ENCODE results near the gene CEND1. TPM values are rescaled to one million over a fixed set of nuclear protein-coding genes. Genes with fewer than 3 reads are reported as not detected.

CEND1 gene
- total and polyA plus RNA-seq, 2 of the 13 experiments (the other 11 are each of a cell fraction or from before 2014, with no cell fraction given): not detected

GRCh38 chr11:777288-778255 lies 12.3 kb downstream of the CEND1 start, which contains the start of gene GATD1 (continued):
- no peak for TF ChIP-seq ZNF256 (CRISPR knock-in tag; conservative IDR thresholded peaks at IDR 0.05)
- no peak for TF ChIP-seq TSC22D2 (CRISPR knock-in tag; IDR thresholded peaks at IDR 0.05; ENCODE audit: borderline replicate concordance)
- TF ChIP-seq SSRP1 (CRISPR knock-in tag; IDR thresholded peaks at IDR 0.05): no peak
- TF ChIP-seq, protein P1, sequence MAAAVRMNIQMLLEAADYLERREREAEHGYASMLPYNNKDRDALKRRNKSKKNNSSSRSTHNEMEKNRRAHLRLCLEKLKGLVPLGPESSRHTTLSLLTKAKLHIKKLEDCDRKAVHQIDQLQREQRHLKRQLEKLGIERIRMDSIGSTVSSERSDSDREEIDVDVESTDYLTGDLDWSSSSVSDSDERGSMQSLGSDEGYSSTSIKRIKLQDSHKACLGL (CRISPR knock-in tag; IDR thresholded peaks at IDR 0.05): peak; percentile 34; the same call in 1 of the 2 replicates
- TF ChIP-seq ZNF547 (CRISPR knock-in tag; IDR thresholded peaks at IDR 0.05): no peak; the same call in 1 of the 2 replicates
- no peak for TF ChIP-seq ZNF230 (CRISPR knock-in tag; IDR thresholded peaks at IDR 0.05)
- no peak for TF ChIP-seq ZFP1 (CRISPR knock-in tag; IDR thresholded peaks at IDR 0.05)
- 0 out of 2 replicates have a peak, but pooled peaks have one; percentile 7 for TF ChIP-seq ZNF460 (CRISPR knock-in tag; IDR thresholded peaks at IDR 0.05; ENCODE audit: borderline replicate concordance)
- no peak for TF ChIP-seq ZNF780A (CRISPR knock-in tag; IDR thresholded peaks at IDR 0.05)
- TF ChIP-seq RFX1 (IDR thresholded peaks at IDR 0.05): no peak
- no peak for TF ChIP-seq SMC3 (IDR thresholded peaks at IDR 0.05; ENCODE audit: low read length)
- TF ChIP-seq ZNF451 (CRISPR knock-in tag; IDR thresholded peaks at IDR 0.05): no peak
- no peak for TF ChIP-seq ZNF550 (CRISPR knock-in tag; IDR thresholded peaks at IDR 0.05; ENCODE audit: borderline replicate concordance)
- no peak for TF ChIP-seq PBX2 (CRISPR knock-in tag; IDR thresholded peaks at IDR 0.05)
- no peak for TF ChIP-seq ZEB1 (IDR thresholded peaks at IDR 0.05; ENCODE audit: insufficient replicate concordance, low read depth)
- no peak for TF ChIP-seq GPN1 (CRISPR knock-in tag; IDR thresholded peaks at IDR 0.05; ENCODE audit: borderline replicate concordance)
- TF ChIP-seq HDAC6 (IDR thresholded peaks at IDR 0.05; ENCODE audit: low read depth, low read length): no peak
- TF ChIP-seq ZNF558 (CRISPR knock-in tag; IDR thresholded peaks at IDR 0.05; ENCODE audit: borderline replicate concordance): peak; percentile 71; the same call in 1 of the 2 replicates
- no peak for TF ChIP-seq ASH2L (IDR thresholded peaks at IDR 0.05; ENCODE audit: insufficient read length, low read depth, low read length)
- TF ChIP-seq NPAS2 (CRISPR knock-in tag; IDR thresholded peaks at IDR 0.05; ENCODE audit: borderline replicate concordance): no peak
- no peak for TF ChIP-seq PHF5A (CRISPR knock-in tag; IDR thresholded peaks at IDR 0.05; ENCODE audit: low read depth, unreplicated experiment)
- TF ChIP-seq YEATS2 (CRISPR knock-in tag; IDR thresholded peaks at IDR 0.05; ENCODE audit: borderline replicate concordance): no peak
- TF ChIP-seq ZNF891 (CRISPR knock-in tag; IDR thresholded peaks at IDR 0.05): no peak
- no peak for TF ChIP-seq TCF7L2 (IDR thresholded peaks at IDR 0.05; ENCODE audit: low read depth, low read length)
- TF ChIP-seq GFI1 (CRISPR knock-in tag; IDR thresholded peaks at IDR 0.05; ENCODE audit: borderline replicate concordance): no peak
- TF ChIP-seq BRD4 (CRISPR knock-in tag; IDR thresholded peaks at IDR 0.05): peak; percentile 64; the same call in 1 of the 2 replicates
- TF ChIP-seq NFE2L2 (IDR thresholded peaks at IDR 0.05; ENCODE audit: low read length): no peak
- peak; percentile 55; the same call in 1 of the 2 replicates for TF ChIP-seq FOXM1 (CRISPR knock-in tag; IDR thresholded peaks at IDR 0.05)
- TF ChIP-seq SOX13 (IDR thresholded peaks at IDR 0.05): no peak; the same call in 1 of the 2 replicates
- no peak for TF ChIP-seq SOX13 (CRISPR knock-in tag; conservative IDR thresholded peaks at IDR 0.05 in 1 of 2, IDR thresholded peaks at IDR 0.05 in 1 of 2)
- TF ChIP-seq ZNF562 (CRISPR knock-in tag; IDR thresholded peaks at IDR 0.05; ENCODE audit: borderline replicate concordance): no peak
- no peak for TF ChIP-seq TEAD3 (CRISPR knock-in tag; optimal IDR thresholded peaks at IDR 0.05; ENCODE audit: borderline replicate concordance)
- no peak for TF ChIP-seq GATAD2A (CRISPR knock-in tag; IDR thresholded peaks at IDR 0.05)

Data from HepG2 (cell line).